Measurements from ENCODE around the gene KIAA1549.

Gene KIAA1549

GRCh38 chr7:138951953-138952352 is 29.2 kb downstream of the KIAA1549 start:
- Histone ChIP-seq H3K36me3 (no peaks in the 10 kb centered on the region), H3K4me1 (peaks cover 11% of the 10 kb centered on the region), H3K27me3 (no peaks in the 10 kb centered on the region), H3K4me3 (ENCODE audit: low read depth, low read length) (no peak overlapping the region), H3K9me3 (no peaks in the 10 kb centered on the region)
- TF ChIP-seq CTCF (IDR thresholded peaks at IDR 0.05; ENCODE audit: low read depth, low read length), result no peak
- peak; percentile 39 for DNase-seq

- Histone ChIP-seq H3K36me3 (no peaks in the 10 kb centered on the region), H3K4me1 (peaks cover 15% of the 10 kb centered on the region), H3K9me3 (no peaks in the 10 kb centered on the region), H3K4me3 (ENCODE audit: low read depth, low read length) (no peak overlapping the region), H3K27me3 (no peaks in the 10 kb centered on the region)
- TF ChIP-seq CTCF (IDR thresholded peaks at IDR 0.05; ENCODE audit: low read depth, low read length), result no peak
- no peak for DNase-seq
These were observed 31.6 kb downstream of the KIAA1549 start for GRCh38 chr7:138949421-138950088.

- Histone ChIP-seq H3K4me1 (peaks cover 15% of the 10 kb centered on the region), H3K36me3 (no peaks in the 10 kb centered on the region), H3K27me3 (no peaks in the 10 kb centered on the region), H3K9me3 (no peaks in the 10 kb centered on the region), H3K4me3 (ENCODE audit: low read depth, low read length) (no peak overlapping the region)
- no peak for TF ChIP-seq CTCF (IDR thresholded peaks at IDR 0.05; ENCODE audit: low read depth, low read length)
- DNase-seq, result no peak
These were observed 32.8 kb downstream of the KIAA1549 start for GRCh38 chr7:138948403-138948802.

GRCh38 chr7:138945821-138946220 is 35.4 kb downstream of the KIAA1549 start:
- TF ChIP-seq CTCF (IDR thresholded peaks at IDR 0.05; ENCODE audit: low read depth, low read length), result no peak
- no peak overlapping the region for H3K4me3 ChIP-seq (ENCODE audit: low read depth, low read length)
- no peak for DNase-seq
- no peaks in the 10 kb centered on the region for H3K27me3 ChIP-seq
- no peaks in the 10 kb centered on the region for H3K9me3 ChIP-seq
- H3K4me1 ChIP-seq, result peaks cover 4% of the 10 kb centered on the region; the same call in 1 of the 2 replicates
- H3K36me3 ChIP-seq, result no peaks in the 10 kb centered on the region

GRCh38 chr7:138945154-138945553 is 36.0 kb downstream of the KIAA1549 start:
- Histone ChIP-seq H3K36me3 (no peaks in the 10 kb centered on the region), H3K27me3 (no peaks in the 10 kb centered on the region), H3K4me1 (peaks cover 4% of the 10 kb centered on the region; the same call in 1 of the 2 replicates), H3K4me3 (ENCODE audit: low read depth, low read length) (no peak overlapping the region), H3K9me3 (no peaks in the 10 kb centered on the region)
- no peak for TF ChIP-seq CTCF (IDR thresholded peaks at IDR 0.05; ENCODE audit: low read depth, low read length)
- no peak for DNase-seq

- Histone ChIP-seq H3K9me3 (no peaks in the 10 kb centered on the region), H3K36me3 (no peaks in the 10 kb centered on the region), H3K27me3 (no peaks in the 10 kb centered on the region), H3K4me1 (peaks cover 4% of the 10 kb centered on the region; the same call in 1 of the 2 replicates), H3K4me3 (ENCODE audit: low read depth, low read length) (no peak overlapping the region)
- no peak for DNase-seq
- no peak for TF ChIP-seq CTCF (IDR thresholded peaks at IDR 0.05; ENCODE audit: low read depth, low read length)
These were observed 36.6 kb downstream of the KIAA1549 start for GRCh38 chr7:138944592-138944991.
